H9 (cell line): ENCODE measurements around the gene C1orf116. TPM values are rescaled to one million over a fixed set of nuclear protein-coding genes. Genes with fewer than 3 reads are reported as not detected.

Experiments used
- DNase-seq: peaks from one replicate; pipeline ENCODE4 v3.0.0-alpha.2; 2017
- H2AFZ ChIP-seq: one replicate; pipeline ENCODE4 v1.6.1; 2013; ENCODE audit warnings: mild to moderate bottlenecking, low read length, control low read depth, moderate library complexity
- H2AK5ac ChIP-seq: 2 replicates; pipeline ENCODE4 v1.6.1; 2013; ENCODE audit warnings: low read length, control low read depth, mixed read lengths; ENCODE audit not compliant: insufficient read length
- H2BK120ac ChIP-seq: one replicate; pipeline ENCODE4 v1.6.1; 2013; ENCODE audit warnings: low read depth, mild to moderate bottlenecking, low read length, control low read depth, inconsistent platforms; ENCODE audit not compliant: poor library complexity, severe bottlenecking
- H2BK12ac ChIP-seq: 2 replicates; pipeline ENCODE4 v1.6.1; 2013; ENCODE audit warnings: low read length, control low read depth, mixed read lengths, low read depth; ENCODE audit not compliant: insufficient read length
- H2BK15ac ChIP-seq: 2 replicates; pipeline ENCODE4 v1.6.1; 2013; ENCODE audit warnings: low read depth, low read length, control low read depth
- H2BK20ac ChIP-seq: one replicate; pipeline ENCODE4 v1.6.1; 2013; ENCODE audit warnings: low read depth, mild to moderate bottlenecking, low read length, control low read depth, inconsistent platforms; ENCODE audit not compliant: poor library complexity, severe bottlenecking
- H2BK5ac ChIP-seq: 2 replicates; pipeline ENCODE4 v1.6.1; 2013; ENCODE audit warnings: low read length, control low read depth, mixed read lengths; ENCODE audit not compliant: insufficient read length
- H3K14ac ChIP-seq: 2 replicates; pipeline ENCODE4 v1.6.1; 2013; ENCODE audit warnings: low read length, control low read depth; ENCODE audit not compliant: insufficient read depth
- H3K18ac ChIP-seq: 2 replicates; pipeline ENCODE4 v1.6.1; 2013; ENCODE audit warnings: low read depth, mild to moderate bottlenecking, mixed read lengths, low read length, control low read depth; ENCODE audit not compliant: insufficient read length
- H3K23ac ChIP-seq: 2 replicates; pipeline ENCODE4 v1.6.1; 2013; ENCODE audit warnings: low read length, control low read depth, mixed read lengths, low read depth; ENCODE audit not compliant: insufficient read length
- H3K23me2 ChIP-seq: 2 replicates; pipeline ENCODE4 v1.6.1; 2013; ENCODE audit warnings: low read depth, mild to moderate bottlenecking, mixed read lengths, low read length, control low read depth; ENCODE audit not compliant: insufficient read length, poor library complexity, severe bottlenecking
- H3K27ac ChIP-seq: 2 replicates; pipeline ENCODE4 v1.5.1; 2013; ENCODE audit warnings: low read length, control low read depth, mixed read lengths, low read depth; ENCODE audit not compliant: insufficient read length
- H3K27me3 ChIP-seq: 2 replicates; pipeline ENCODE4 v1.6.1; 2013; ENCODE audit warnings: low read length, control low read depth, inconsistent platforms; ENCODE audit not compliant: insufficient read depth
- H3K4ac ChIP-seq: 2 replicates; pipeline ENCODE4 v1.6.1; 2013; ENCODE audit warnings: low read depth, mild to moderate bottlenecking, control low read depth, inconsistent platforms, low read length, moderate library complexity
- H3K4me1 ChIP-seq: 2 replicates; pipeline ENCODE4 v1.6.1; 2013; ENCODE audit warnings: low read length, control low read depth, inconsistent platforms; ENCODE audit not compliant: insufficient read depth
- H3K4me2 ChIP-seq: 2 replicates; pipeline ENCODE4 v1.6.1; 2013; ENCODE audit warnings: low read length, control low read depth, mixed read lengths; ENCODE audit not compliant: insufficient read length, insufficient read depth
- H3K56ac ChIP-seq: 2 replicates; pipeline ENCODE4 v1.6.1; 2013; ENCODE audit warnings: low read depth, mild to moderate bottlenecking, mixed read lengths, low read length, control low read depth; ENCODE audit not compliant: insufficient read length
- H3K79me1 ChIP-seq: 2 replicates; pipeline ENCODE4 v1.6.1; 2013; ENCODE audit warnings: low read depth, mild to moderate bottlenecking, moderate library complexity, low read length, control low read depth, inconsistent platforms; ENCODE audit not compliant: insufficient read depth, poor library complexity, severe bottlenecking
- H3K79me2 ChIP-seq: 2 replicates; pipeline ENCODE4 v1.6.1; 2013; ENCODE audit warnings: low read length, control low read depth, inconsistent platforms; ENCODE audit not compliant: insufficient read depth
- H3K9ac ChIP-seq: 2 replicates; pipeline ENCODE4 v1.6.1; 2013; ENCODE audit warnings: low read length, control low read depth, mixed read lengths; ENCODE audit not compliant: insufficient read length; ENCODE audit errors: extremely low read depth
- H3K9me3 ChIP-seq: one replicate; pipeline ENCODE4 v1.6.1; 2013; ENCODE audit warnings: low read depth, low read length, inconsistent platforms; ENCODE audit not compliant: control insufficient read depth
- H3T11ph ChIP-seq: one replicate; pipeline ENCODE4 v1.6.1; 2013; ENCODE audit warnings: mild to moderate bottlenecking, low read length, control low read depth, inconsistent platforms
- H4K20me1 ChIP-seq: one replicate; pipeline ENCODE4 v1.6.1; 2013; ENCODE audit not compliant: control insufficient read depth, insufficient read length, insufficient read depth
- H4K5ac ChIP-seq: 2 replicates; pipeline ENCODE4 v1.6.1; 2013; ENCODE audit warnings: low read depth, mild to moderate bottlenecking, mixed read lengths, low read length, control low read depth; ENCODE audit not compliant: insufficient read length
- H4K8ac ChIP-seq: replicated peaks from 2 replicates; pipeline ENCODE4 v1.6.1; 2013; ENCODE audit warnings: low read length, control low read depth, mixed read lengths, low read depth; ENCODE audit not compliant: insufficient read length
- H4K91ac ChIP-seq: 2 replicates; pipeline ENCODE4 v1.6.1; 2013; ENCODE audit warnings: low read depth, mild to moderate bottlenecking, moderate library complexity, mixed read lengths, low read length, control low read depth; ENCODE audit not compliant: insufficient read length
- H3K27ac Mint-ChIP-seq, 3 experiments: 2 replicates in 2 of 3; 3 replicates in 1 of 3; pipeline ENCODE4 v1.8.0; 2020 to 2021; ENCODE audit warnings: mixed read lengths in 3 of 3, mild to moderate bottlenecking in 1 of 3, moderate library complexity in 1 of 3
- H3K27me3 Mint-ChIP-seq: 2 replicates; pipeline ENCODE4 v1.8.0; 2021; ENCODE audit warnings: low read depth, mild to moderate bottlenecking, moderate library complexity, mixed read lengths
- H3K36me3 Mint-ChIP-seq, 3 experiments: 2 replicates in 2 of 3; 3 replicates in 1 of 3; pipeline ENCODE4 v1.8.0; 2020 to 2021; ENCODE audit warnings: low read depth in 3 of 3, mixed read lengths in 3 of 3; ENCODE audit not compliant: insufficient read depth in 1 of 3
- H3K4me1 Mint-ChIP-seq, 2 experiments: 2 replicates each; pipeline ENCODE4 v1.8.0; 2020; ENCODE audit warnings: mixed read lengths in 2 of 2
- H3K4me3 Mint-ChIP-seq, 2 experiments: 2 replicates in 1 of 2; 3 replicates in 1 of 2; pipeline ENCODE4 v1.8.0; 2020 to 2021; ENCODE audit warnings: mild to moderate bottlenecking in 2 of 2, mixed read lengths in 2 of 2, moderate library complexity in 1 of 2
- H3K9me3 Mint-ChIP-seq, 2 experiments: 2 replicates in 1 of 2; 3 replicates in 1 of 2; pipeline ENCODE4 v1.8.0; 2020; ENCODE audit warnings: mild to moderate bottlenecking in 2 of 2, mixed read lengths in 2 of 2, moderate library complexity in 1 of 2
- CTCF ChIP-seq: fragments of 200-600 bp; sonication (generic); conservative IDR thresholded peaks from 3 replicates; pipeline ENCODE4 v1.8.0; 2021; ENCODE audit warnings: antibody characterized with exemption, mild to moderate bottlenecking
- WGBS: extraction: QIAGEN DNeasy Blood & Tissue Kit; methylation state at CpG from one replicate; pipeline ENCODE4 v1.1.7; 2013; ENCODE audit warnings: missing lambda C conversion rate, low lambda C conversion rate, mixed read lengths; ENCODE audit not compliant: insufficient read length; ENCODE audit errors: extremely low coverage; 5-methylcytosine and 5-hydroxymethylcytosine counted together
- total RNA-seq: library from RNA; stranded (reverse); gene quantifications from 2 replicates; pipeline ENCODE4 v1.2.1, GENCODE V29; 2021

Gene C1orf116
- total RNA-seq, 1 experiment from 2014 or later, result 0.48 TPM

- Histone ChIP-seq H4K8ac (no peak overlapping the region), H4K20me1 (no peaks in the 10 kb centered on the region), H2BK12ac (no peak overlapping the region), H3K9me3 (no peaks in the 10 kb centered on the region), H3K4me1 (no peaks in the 10 kb centered on the region; the same call in 1 of the 2 replicates), H3T11ph (no peak overlapping the region), H2BK120ac (no peak overlapping the region), H3K4ac (no peak overlapping the region), H3K14ac (no peak overlapping the region), H3K27ac (no peak overlapping the region), H3K4me2 (no peak overlapping the region), H2AK5ac (no peak overlapping the region), H4K91ac (no peak overlapping the region), H3K23ac (no peak overlapping the region), H3K27me3 (no peaks in the 10 kb centered on the region), H3K79me2 (no peaks in the 10 kb centered on the region), H3K18ac (no peak overlapping the region), H2BK15ac (no peak overlapping the region), H2BK20ac (no peak overlapping the region), H3K23me2 (no peaks in the 10 kb centered on the region), H3K79me1 (no peaks in the 10 kb centered on the region), H4K5ac (no peak overlapping the region), H3K9ac (no peak overlapping the region), H2BK5ac (no peak overlapping the region), H3K56ac (no peak overlapping the region), H2AFZ (no peak overlapping the region)
- no peak for TF ChIP-seq CTCF
- no peak for DNase-seq
- Mint-ChIP-seq H3K4me3 (no peak overlapping the region), H3K36me3 (peaks cover 0 to 2% (median 0%) of the 10 kb centered on the region in 3 experiments; a peak in 1 of 7 replicates), H3K9me3 (no peaks in the 10 kb centered on the region), H3K27ac (no peak overlapping the region), H3K27me3 (peaks cover 17% of the 10 kb centered on the region), H3K4me1 (peaks cover 7% of the 10 kb centered on the region in 2 experiments)
- no CpG with 5 or more reads among the region's 9 CpGs for WGBS
These were observed 12.4 kb downstream of the C1orf116 start for GRCh38 chr1:207020065-207020708.
